Measurements from ENCODE around the gene UBXN4.
"Not testable (repeated sequence)": the region's sequence is repeated elsewhere in the genome, so short reads cannot be mapped to it uniquely, and the experiment has no call there.

UBXN4 gene

DNA sequence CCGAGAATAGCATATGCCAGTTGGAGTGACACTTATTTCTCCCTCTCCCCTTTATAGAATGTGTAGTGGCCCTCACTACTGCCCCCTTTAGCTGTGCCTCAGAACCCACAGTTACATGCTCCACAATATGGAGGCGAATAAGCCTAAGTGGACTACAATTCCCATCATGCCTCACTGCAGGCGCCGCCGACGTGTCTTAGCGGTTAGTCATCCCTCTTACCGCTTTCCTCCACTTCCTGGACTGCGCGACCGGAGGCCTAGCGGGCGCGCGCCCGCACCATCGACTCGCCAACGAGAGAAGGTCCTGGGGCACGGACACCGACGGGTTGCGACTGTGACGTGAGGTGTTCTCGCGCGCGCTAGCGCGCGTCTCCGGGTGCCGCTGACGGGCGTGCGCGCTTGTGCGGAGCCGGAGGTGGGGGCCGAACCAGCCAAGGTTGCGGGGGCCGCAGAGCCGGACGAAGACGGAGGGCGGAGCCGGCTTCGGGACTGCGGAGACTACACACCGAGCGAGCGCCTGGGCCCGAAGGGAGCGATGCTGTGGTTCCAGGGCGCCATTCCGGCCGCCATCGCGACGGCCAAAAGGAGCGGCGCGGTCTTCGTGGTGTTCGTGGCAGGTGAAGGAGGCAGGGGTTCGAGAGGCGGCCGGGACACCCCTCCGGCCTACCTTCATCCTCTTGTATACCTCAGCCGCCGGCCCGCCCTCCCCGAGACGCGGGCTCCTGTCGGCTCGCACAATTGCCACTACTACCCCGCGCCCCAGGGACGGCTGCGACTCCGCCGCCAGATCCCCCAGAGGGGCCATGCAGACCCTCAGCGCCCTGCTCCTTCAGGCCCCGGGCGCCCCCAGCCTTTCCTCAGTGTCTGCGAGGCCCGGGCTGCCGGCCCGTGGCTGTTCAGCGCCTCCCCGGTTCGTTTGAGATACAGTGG, at the start of gene UBXN4:
UBXN4 (plus strand) TSS at position 461 of the 930 bp plus-strand sequence; CDS start at position 536, 75 bp downstream.
- peak; percentile 48 for TF ChIP-seq CTCF (IDR thresholded peaks at IDR 0.05; ENCODE audit: control insufficient read depth, insufficient read depth, low read depth, low read length, missing control alignments)
- DNase-seq (ENCODE audit: low read depth), result peak; percentile 95

GRCh38 chr2:135694711-135695110, 46.9 kb upstream of the UBXN4 start:
- DNase-seq (ENCODE audit: low read depth), result no peak
- no peak for TF ChIP-seq CTCF (IDR thresholded peaks at IDR 0.05; ENCODE audit: control insufficient read depth, insufficient read depth, low read depth, low read length, missing control alignments)
- no peak overlapping the region for H3K4me3 ChIP-seq (ENCODE audit: control insufficient read depth, low read depth, low read length)

More for the DNA sequence above, at the start of gene UBXN4:
- H3K4me3 ChIP-seq (ENCODE audit: control insufficient read depth, low read depth, low read length), result peak within 1 kb of the TSS; percentile 96

- H3K4me3 ChIP-seq (ENCODE audit: control insufficient read depth, low read depth, low read length), result no peak overlapping the region
- TF ChIP-seq CTCF (IDR thresholded peaks at IDR 0.05; ENCODE audit: control insufficient read depth, insufficient read depth, low read depth, low read length, missing control alignments), result no peak
- DNase-seq (ENCODE audit: low read depth), result no peak
Observed at GRCh38 chr2:135698838-135699237, 42.8 kb upstream of the UBXN4 start.

DNA sequence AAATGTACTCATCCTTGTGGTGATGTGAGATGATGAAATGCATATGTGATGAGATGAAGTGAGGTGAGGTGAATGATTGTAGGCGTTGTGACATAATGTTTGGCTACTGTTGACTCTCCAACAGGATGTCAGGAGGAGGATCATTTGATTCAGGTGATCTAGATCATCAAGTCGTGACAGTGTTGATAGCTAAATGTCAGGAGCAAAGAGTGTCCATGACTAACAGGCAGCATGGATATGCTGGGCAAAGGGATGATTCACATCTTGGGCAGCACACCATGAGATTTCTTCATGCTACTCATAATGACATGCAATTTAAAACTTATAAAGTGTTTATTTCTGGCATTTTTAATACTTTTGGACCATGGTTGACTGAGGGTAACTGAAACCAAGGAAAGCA, 40.2 kb upstream of the UBXN4 start:
- DNase-seq (ENCODE audit: low read depth), result peak; percentile 64
- H3K4me3 ChIP-seq (ENCODE audit: control insufficient read depth, low read depth, low read length), result no peak overlapping the region
- TF ChIP-seq CTCF (IDR thresholded peaks at IDR 0.05; ENCODE audit: control insufficient read depth, insufficient read depth, low read depth, low read length, missing control alignments), result no peak

DNA sequence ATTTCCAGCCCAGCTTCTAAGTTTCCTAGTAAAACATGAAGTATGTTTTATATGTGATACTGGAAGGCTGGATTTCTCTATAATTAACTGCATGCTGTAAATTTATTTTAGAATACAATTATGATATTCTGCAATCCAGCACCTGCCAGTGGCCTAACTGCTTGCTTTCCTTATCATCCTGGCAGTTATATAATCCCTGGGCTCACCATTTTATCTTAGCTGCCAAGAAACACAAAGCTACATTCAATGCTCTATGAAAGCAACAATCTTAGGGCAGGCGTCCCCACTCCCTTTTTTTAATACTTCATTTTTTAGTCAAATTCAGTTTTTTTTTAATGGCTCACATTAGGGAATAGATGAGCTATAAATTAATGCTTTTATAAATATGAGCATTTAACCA, 38.4 kb upstream of the UBXN4 start:
- no peak overlapping the region for H3K4me3 ChIP-seq (ENCODE audit: control insufficient read depth, low read depth, low read length)
- TF ChIP-seq CTCF (IDR thresholded peaks at IDR 0.05; ENCODE audit: control insufficient read depth, insufficient read depth, low read depth, low read length, missing control alignments), result no peak
- DNase-seq (ENCODE audit: low read depth), result no peak

- H3K4me3 ChIP-seq (ENCODE audit: control insufficient read depth, low read depth, low read length); DNase-seq (ENCODE audit: low read depth): not testable (repeated sequence)
Observed at GRCh38 chr2:135704075-135704474, 37.6 kb upstream of the UBXN4 start.

GRCh38 chr2:135708159-135708558, 33.5 kb upstream of the UBXN4 start:
- no peak for TF ChIP-seq CTCF (IDR thresholded peaks at IDR 0.05; ENCODE audit: control insufficient read depth, insufficient read depth, low read depth, low read length, missing control alignments)
- no peak overlapping the region for H3K4me3 ChIP-seq (ENCODE audit: control insufficient read depth, low read depth, low read length)
- no peak for DNase-seq (ENCODE audit: low read depth)

Data from AG09309 (cell line).